Thyroid gland (tissue), 4 donors: Measurements from ENCODE around the gene GLYAT. TPM values are rescaled to one million over a fixed set of nuclear protein-coding genes. Genes with fewer than 3 reads are reported as not detected.

Source experiments
- DNase-seq, 2 donors: peaks; one replicate each; pipeline ENCODE4 v3.0.0-alpha.2; 2019
- H3K27ac ChIP-seq, 3 donors: fragments of 200-600 bp; sonication (generic); 1 replicate in 2 of 3; 2 replicates in 1 of 3; pipeline ENCODE4 v1.5.1; 2016 to 2019; ENCODE audit warnings: mild to moderate bottlenecking in 1 of 3, moderate library complexity in 1 of 3
- H3K27me3 ChIP-seq: fragments of 200-600 bp; sonication (generic); one replicate; pipeline ENCODE4 v1.5.1; 2019
- H3K36me3 ChIP-seq, 2 donors: fragments of 200-600 bp; sonication (generic); one replicate each; pipeline ENCODE4 v1.5.1; 2016 to 2019
- H3K4me1 ChIP-seq, 2 donors: fragments of 200-600 bp; sonication (generic); one replicate each; pipeline ENCODE4 v1.5.1; 2017 to 2019
- H3K4me3 ChIP-seq, 3 donors: fragments of 200-600 bp; sonication (generic); replicated peaks in 1 of 3; 1 replicate in 2 of 3; 2 replicates in 1 of 3; pipeline ENCODE4 v1.5.1; 2016; ENCODE audit warnings: mild to moderate bottlenecking in 1 of 3
- H3K9me3 ChIP-seq: fragments of 200-600 bp; sonication (generic); one replicate; pipeline ENCODE4 v1.5.1; 2017
- POLR2A ChIP-seq, 2 donors: fragments of 450-650 bp; IDR thresholded peaks; one replicate each; pipeline ENCODE4 v1.6.1; 2017; ENCODE audit warnings: antibody characterized with exemption in 2 of 2, mild to moderate bottlenecking in 2 of 2, moderate library complexity in 1 of 2
- WGBS, 2 donors: methylation state at CpG; one replicate each; pipeline ENCODE4 v1.1.5; 2017; 5-methylcytosine and 5-hydroxymethylcytosine counted together
- intact Hi-C: fragments of 100-400 bp; cut with DNase I; formaldehyde crosslinking; loops from one replicate; pipeline ENCODE4 v1.15.1; 2023
- total RNA-seq, 4 donors: library from RNA; depleted of rRNA; stranded (reverse); fragments of >200 nt; gene quantifications; one replicate each; pipeline ENCODE4 v1.2.3, GENCODE V29; 2016
- TF ChIP-seq, protein P1 (sequence below), 6 experiments: fragments of 200-600 bp in 3 of 6; fragments of 450-650 bp in 3 of 6; sonication (generic) in 3 of 6; IDR thresholded peaks; one replicate each; pipeline ENCODE4 v1.5.1; 2016 to 2019; ENCODE audit warnings: antibody characterized with exemption in 6 of 6, mild to moderate bottlenecking in 2 of 6, inconsistent platforms in 1 of 6, moderate library complexity in 1 of 6

GLYAT gene
- total RNA-seq, result not detected

DNA sequence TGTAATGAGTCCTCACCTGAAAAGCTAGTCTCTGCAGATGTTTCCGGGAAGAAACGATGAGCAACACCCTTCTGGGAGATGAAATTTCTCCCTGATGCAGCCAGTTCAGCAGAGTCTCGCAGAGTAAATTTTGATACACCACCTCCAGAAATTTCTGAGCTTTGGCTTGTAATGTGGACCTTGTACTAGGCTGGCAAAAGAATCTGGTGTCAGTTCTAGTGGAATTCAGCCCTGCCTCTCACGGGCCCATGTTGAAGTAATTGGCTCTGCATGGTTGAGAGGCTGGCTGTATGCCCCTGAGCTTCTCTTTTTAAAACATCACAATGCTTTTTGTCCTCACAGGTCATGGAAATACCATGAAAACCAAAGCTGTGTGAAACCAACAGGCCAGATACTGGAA lies at the start of gene GLYAT:
GLYAT (minus strand) TSS at position 125 of the 400 bp plus-strand sequence. CDS start 7,447 bp downstream, outside the sequence.
- H3K4me3 ChIP-seq, result no peak within 1 kb of the TSS
- WGBS, 2 donors, result 68% methylated on average over 4 of the region's 4 CpGs
- H3K4me1 ChIP-seq, result no peaks in the 10 kb centered on the region
- no peak for TF ChIP-seq POLR2A (IDR thresholded peaks at IDR 0.05)
- TF ChIP-seq, protein P1, sequence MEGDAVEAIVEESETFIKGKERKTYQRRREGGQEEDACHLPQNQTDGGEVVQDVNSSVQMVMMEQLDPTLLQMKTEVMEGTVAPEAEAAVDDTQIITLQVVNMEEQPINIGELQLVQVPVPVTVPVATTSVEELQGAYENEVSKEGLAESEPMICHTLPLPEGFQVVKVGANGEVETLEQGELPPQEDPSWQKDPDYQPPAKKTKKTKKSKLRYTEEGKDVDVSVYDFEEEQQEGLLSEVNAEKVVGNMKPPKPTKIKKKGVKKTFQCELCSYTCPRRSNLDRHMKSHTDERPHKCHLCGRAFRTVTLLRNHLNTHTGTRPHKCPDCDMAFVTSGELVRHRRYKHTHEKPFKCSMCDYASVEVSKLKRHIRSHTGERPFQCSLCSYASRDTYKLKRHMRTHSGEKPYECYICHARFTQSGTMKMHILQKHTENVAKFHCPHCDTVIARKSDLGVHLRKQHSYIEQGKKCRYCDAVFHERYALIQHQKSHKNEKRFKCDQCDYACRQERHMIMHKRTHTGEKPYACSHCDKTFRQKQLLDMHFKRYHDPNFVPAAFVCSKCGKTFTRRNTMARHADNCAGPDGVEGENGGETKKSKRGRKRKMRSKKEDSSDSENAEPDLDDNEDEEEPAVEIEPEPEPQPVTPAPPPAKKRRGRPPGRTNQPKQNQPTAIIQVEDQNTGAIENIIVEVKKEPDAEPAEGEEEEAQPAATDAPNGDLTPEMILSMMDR (IDR thresholded peaks at IDR 0.05), result no peak
- H3K27ac ChIP-seq, result no peak within 1 kb of the TSS
- DNase-seq, result peak; percentile 6 to 36
- no peaks in the 10 kb centered on the region for H3K36me3 ChIP-seq
- H3K9me3 ChIP-seq, result no peaks in the 10 kb centered on the region
- H3K27me3 ChIP-seq, result no peaks in the 10 kb centered on the region
- intact Hi-C loops, result no loop called here

GRCh38 chr11:58781345-58781744 lies 49.6 kb upstream of the GLYAT start:
- TF ChIP-seq, protein P1 (IDR thresholded peaks at IDR 0.05), result no peak
- no peak for TF ChIP-seq POLR2A (IDR thresholded peaks at IDR 0.05)
- Histone ChIP-seq H3K36me3 (no peaks in the 10 kb centered on the region), H3K4me3 (no peak overlapping the region), H3K9me3 (no peaks in the 10 kb centered on the region), H3K4me1 (no peaks in the 10 kb centered on the region), H3K27ac (no peak overlapping the region), H3K27me3 (no peaks in the 10 kb centered on the region)
- no peak for DNase-seq
- intact Hi-C loops, result no loop called here

DNA sequence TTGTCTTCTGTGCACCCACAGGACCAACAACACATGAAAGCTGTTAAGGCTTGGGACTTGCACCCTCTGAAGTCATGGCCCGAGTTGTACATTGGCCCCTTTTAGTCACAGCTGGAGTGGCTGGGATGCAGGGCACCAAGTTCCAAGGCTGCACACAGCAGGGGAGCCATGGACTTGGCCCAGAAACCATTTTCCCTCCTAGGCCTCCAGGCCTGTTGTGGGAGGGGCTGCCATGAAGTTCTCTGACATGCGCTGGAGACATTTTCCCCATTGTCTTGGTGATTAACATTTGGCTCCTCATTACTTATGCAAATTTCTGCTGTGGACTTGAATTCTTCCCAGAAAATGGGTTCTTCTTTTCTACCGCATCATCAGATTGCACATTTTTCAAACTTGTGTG lies 48.8 kb upstream of the GLYAT start:
- H3K36me3 ChIP-seq, result no peaks in the 10 kb centered on the region
- no peak overlapping the region for H3K4me3 ChIP-seq
- DNase-seq, result no peak
- intact Hi-C loops, result no loop called here
- TF ChIP-seq POLR2A (IDR thresholded peaks at IDR 0.05), result no peak
- TF ChIP-seq, protein P1 (IDR thresholded peaks at IDR 0.05), result no peak
- no peaks in the 10 kb centered on the region for H3K4me1 ChIP-seq
- H3K27ac ChIP-seq, result no peak overlapping the region
- WGBS, 2 donors, result 89 to 91% methylated on average over 3 of the region's 3 CpGs
- no peaks in the 10 kb centered on the region for H3K27me3 ChIP-seq
- no peaks in the 10 kb centered on the region for H3K9me3 ChIP-seq

- DNase-seq, result no peak
- H3K36me3 ChIP-seq, result no peaks in the 10 kb centered on the region
- 81 to 82% methylated on average over 12 of the region's 12 CpGs for WGBS, 2 donors
- no peak overlapping the region for H3K4me3 ChIP-seq
- H3K9me3 ChIP-seq, result no peaks in the 10 kb centered on the region
- TF ChIP-seq, protein P1 (IDR thresholded peaks at IDR 0.05), result no peak
- TF ChIP-seq POLR2A (IDR thresholded peaks at IDR 0.05), result no peak
- H3K27me3 ChIP-seq, result no peaks in the 10 kb centered on the region
- no peak overlapping the region for H3K27ac ChIP-seq
- intact Hi-C loops, result no loop called here
- H3K4me1 ChIP-seq, result no peaks in the 10 kb centered on the region
Observed at GRCh38 chr11:58776891-58777710, 45.4 kb upstream of the GLYAT start.

GRCh38 chr11:58775066-58775708 lies 43.4 kb upstream of the GLYAT start:
- Histone ChIP-seq H3K4me3 (no peak overlapping the region), H3K4me1 (no peaks in the 10 kb centered on the region), H3K27ac (no peak overlapping the region), H3K9me3 (no peaks in the 10 kb centered on the region), H3K36me3 (no peaks in the 10 kb centered on the region), H3K27me3 (no peaks in the 10 kb centered on the region)
- intact Hi-C loops, result no loop called here
- 81 to 84% methylated on average over 5 of the region's 5 CpGs for WGBS, 2 donors
- DNase-seq, result no peak
- no peak for TF ChIP-seq POLR2A (IDR thresholded peaks at IDR 0.05)
- TF ChIP-seq, protein P1 (IDR thresholded peaks at IDR 0.05), result no peak
